ENCODE results near the gene JAML. TPM values are rescaled to one million over a fixed set of nuclear protein-coding genes. Genes with fewer than 3 reads are reported as not detected.

The JAML gene
- total and polyA plus RNA-seq, 2 experiments from 2014 or later: 0.56 to 1.0 TPM

DNA sequence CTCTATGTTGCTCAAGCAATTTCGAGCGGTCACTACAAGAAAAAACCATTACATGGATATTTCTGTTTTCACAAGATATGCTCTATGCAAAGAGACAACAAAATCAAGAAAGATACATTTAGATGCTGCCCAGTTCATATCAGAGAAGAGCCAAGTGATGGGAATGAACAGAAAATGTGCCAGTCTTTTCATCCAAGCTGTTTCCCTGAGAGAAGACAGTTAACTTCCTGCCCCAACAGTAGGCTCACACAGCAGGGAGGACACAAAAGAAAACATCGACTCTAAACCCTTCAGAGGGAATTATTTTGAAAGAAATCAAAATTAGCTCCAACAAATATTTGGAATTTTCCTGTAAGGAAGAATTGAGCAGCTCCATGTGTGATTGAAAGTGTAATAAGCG lies 11.6 kb downstream of the JAML start (continued):
- TF ChIP-seq, protein P1, sequence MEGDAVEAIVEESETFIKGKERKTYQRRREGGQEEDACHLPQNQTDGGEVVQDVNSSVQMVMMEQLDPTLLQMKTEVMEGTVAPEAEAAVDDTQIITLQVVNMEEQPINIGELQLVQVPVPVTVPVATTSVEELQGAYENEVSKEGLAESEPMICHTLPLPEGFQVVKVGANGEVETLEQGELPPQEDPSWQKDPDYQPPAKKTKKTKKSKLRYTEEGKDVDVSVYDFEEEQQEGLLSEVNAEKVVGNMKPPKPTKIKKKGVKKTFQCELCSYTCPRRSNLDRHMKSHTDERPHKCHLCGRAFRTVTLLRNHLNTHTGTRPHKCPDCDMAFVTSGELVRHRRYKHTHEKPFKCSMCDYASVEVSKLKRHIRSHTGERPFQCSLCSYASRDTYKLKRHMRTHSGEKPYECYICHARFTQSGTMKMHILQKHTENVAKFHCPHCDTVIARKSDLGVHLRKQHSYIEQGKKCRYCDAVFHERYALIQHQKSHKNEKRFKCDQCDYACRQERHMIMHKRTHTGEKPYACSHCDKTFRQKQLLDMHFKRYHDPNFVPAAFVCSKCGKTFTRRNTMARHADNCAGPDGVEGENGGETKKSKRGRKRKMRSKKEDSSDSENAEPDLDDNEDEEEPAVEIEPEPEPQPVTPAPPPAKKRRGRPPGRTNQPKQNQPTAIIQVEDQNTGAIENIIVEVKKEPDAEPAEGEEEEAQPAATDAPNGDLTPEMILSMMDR (conservative IDR thresholded peaks at IDR 0.05; ENCODE audit: low read depth in 2 of 2): no peak
- TF ChIP-seq JUNB (IDR thresholded peaks at IDR 0.05; ENCODE audit: unreplicated experiment): no peak
- TF ChIP-seq, protein P2, sequence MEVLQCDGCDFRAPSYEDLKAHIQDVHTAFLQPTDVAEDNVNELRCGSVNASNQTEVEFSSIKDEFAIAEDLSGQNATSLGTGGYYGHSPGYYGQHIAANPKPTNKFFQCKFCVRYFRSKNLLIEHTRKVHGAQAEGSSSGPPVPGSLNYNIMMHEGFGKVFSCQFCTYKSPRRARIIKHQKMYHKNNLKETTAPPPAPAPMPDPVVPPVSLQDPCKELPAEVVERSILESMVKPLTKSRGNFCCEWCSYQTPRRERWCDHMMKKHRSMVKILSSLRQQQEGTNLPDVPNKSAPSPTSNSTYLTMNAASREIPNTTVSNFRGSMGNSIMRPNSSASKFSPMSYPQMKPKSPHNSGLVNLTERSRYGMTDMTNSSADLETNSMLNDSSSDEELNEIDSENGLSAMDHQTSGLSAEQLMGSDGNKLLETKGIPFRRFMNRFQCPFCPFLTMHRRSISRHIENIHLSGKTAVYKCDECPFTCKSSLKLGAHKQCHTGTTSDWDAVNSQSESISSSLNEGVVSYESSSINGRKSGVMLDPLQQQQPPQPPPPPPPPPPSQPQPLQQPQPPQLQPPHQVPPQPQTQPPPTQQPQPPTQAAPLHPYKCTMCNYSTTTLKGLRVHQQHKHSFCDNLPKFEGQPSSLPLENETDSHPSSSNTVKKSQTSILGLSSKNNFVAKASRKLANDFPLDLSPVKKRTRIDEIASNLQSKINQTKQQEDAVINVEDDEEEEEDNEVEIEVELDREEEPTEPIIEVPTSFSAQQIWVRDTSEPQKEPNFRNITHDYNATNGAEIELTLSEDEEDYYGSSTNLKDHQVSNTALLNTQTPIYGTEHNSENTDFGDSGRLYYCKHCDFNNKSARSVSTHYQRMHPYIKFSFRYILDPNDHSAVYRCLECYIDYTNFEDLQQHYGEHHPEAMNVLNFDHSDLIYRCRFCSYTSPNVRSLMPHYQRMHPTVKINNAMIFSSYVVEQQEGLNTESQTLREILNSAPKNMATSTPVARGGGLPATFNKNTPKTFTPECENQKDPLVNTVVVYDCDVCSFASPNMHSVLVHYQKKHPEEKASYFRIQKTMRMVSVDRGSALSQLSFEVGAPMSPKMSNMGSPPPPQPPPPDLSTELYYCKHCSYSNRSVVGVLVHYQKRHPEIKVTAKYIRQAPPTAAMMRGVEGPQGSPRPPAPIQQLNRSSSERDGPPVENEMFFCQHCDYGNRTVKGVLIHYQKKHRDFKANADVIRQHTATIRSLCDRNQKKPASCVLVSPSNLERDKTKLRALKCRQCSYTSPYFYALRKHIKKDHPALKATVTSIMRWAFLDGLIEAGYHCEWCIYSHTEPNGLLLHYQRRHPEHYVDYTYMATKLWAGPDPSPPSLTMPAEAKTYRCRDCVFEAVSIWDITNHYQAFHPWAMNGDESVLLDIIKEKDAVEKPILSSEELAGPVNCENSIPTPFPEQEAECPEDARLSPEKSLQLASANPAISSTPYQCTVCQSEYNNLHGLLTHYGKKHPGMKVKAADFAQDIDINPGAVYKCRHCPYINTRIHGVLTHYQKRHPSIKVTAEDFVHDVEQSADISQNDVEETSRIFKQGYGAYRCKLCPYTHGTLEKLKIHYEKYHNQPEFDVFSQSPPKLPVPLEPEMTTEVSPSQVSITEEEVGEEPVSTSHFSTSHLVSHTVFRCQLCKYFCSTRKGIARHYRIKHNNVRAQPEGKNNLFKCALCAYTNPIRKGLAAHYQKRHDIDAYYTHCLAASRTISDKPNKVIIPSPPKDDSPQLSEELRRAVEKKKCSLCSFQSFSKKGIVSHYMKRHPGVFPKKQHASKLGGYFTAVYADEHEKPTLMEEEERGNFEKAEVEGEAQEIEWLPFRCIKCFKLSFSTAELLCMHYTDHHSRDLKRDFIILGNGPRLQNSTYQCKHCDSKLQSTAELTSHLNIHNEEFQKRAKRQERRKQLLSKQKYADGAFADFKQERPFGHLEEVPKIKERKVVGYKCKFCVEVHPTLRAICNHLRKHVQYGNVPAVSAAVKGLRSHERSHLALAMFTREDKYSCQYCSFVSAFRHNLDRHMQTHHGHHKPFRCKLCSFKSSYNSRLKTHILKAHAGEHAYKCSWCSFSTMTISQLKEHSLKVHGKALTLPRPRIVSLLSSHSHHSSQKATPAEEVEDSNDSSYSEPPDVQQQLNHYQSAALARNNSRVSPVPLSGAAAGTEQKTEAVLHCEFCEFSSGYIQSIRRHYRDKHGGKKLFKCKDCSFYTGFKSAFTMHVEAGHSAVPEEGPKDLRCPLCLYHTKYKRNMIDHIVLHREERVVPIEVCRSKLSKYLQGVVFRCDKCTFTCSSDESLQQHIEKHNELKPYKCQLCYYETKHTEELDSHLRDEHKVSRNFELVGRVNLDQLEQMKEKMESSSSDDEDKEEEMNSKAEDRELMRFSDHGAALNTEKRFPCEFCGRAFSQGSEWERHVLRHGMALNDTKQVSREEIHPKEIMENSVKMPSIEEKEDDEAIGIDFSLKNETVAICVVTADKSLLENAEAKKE (CRISPR knock-in tag; IDR thresholded peaks at IDR 0.05): no peak

DNA sequence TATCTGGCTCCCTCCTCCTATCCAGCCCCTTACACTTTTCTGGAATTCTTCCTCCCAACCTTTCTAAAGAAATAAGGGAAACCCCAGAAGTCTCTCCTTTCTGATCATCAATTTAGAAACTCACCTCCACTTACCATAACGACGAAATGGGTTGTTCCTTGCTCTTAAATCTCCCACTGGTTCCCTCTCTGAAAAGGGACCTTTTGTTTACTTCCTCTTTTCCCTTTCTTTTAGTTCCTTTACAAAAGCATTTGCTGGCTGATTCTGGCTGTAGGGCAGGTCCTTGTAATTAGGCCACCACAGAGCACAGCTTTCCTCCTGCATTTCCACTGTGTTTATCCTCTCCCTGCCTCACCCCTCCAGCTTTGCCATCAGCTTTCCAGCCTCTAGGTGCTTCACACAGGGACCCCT lies 12.0 kb downstream of the JAML start:
- H3K36me3 ChIP-seq (ENCODE audit: insufficient read depth): no peaks in the 10 kb centered on the region
- peak overlapping the region; percentile 12; the same call in 1 of the 2 replicates for H2AFZ ChIP-seq
- Mint-ChIP-seq H3K4me3 (no peak overlapping the region; the same call in 2 of the 3 replicates), H3K27me3 (ENCODE audit: insufficient read depth, low read depth, poor library complexity) (peaks cover 18% of the 10 kb centered on the region), H3K36me3 (ENCODE audit: low read depth) (no peaks in the 10 kb centered on the region), H3K9me3 (no peaks in the 10 kb centered on the region), H3K27ac (no peak overlapping the region), H3K4me1 (peaks cover 47% of the 10 kb centered on the region)
- H3K27me3 ChIP-seq (ENCODE audit: insufficient read depth): no peaks in the 10 kb centered on the region
- peak overlapping the region; percentile 40; the same call in 1 of the 2 replicates for H3K27ac ChIP-seq (ENCODE audit: low read depth)
- H3K9me2 ChIP-seq (ENCODE audit: insufficient read depth): peaks cover 4% of the 10 kb centered on the region; the same call in 1 of the 2 replicates
- no peak overlapping the region for H3K4me3 ChIP-seq
- DNase-seq (ENCODE audit: low spot score) (no peak), ATAC-seq (peak; percentile 23)
- H3K4me1 ChIP-seq (ENCODE audit: insufficient read depth): peaks cover 48% of the 10 kb centered on the region
- peak overlapping the region; percentile 65 for H3K4me2 ChIP-seq
- H4K20me1 ChIP-seq (replicated peaks; ENCODE audit: insufficient read depth): no peaks in the 10 kb centered on the region
- no peaks in the 10 kb centered on the region for H3F3A ChIP-seq (replicated peaks; ENCODE audit: low read depth)
- H3K79me2 ChIP-seq (replicated peaks; ENCODE audit: insufficient read depth): no peaks in the 10 kb centered on the region
- TF ChIP-seq POLR2AphosphoS5 (IDR thresholded peaks at IDR 0.05; ENCODE audit: low read depth): no peak
- TF ChIP-seq, protein P1 (conservative IDR thresholded peaks at IDR 0.05; ENCODE audit: low read depth in 2 of 2): no peak
- no peak for TF ChIP-seq STAT1 (IDR thresholded peaks at IDR 0.05; ENCODE audit: unreplicated experiment)
- TF ChIP-seq, protein P3, sequence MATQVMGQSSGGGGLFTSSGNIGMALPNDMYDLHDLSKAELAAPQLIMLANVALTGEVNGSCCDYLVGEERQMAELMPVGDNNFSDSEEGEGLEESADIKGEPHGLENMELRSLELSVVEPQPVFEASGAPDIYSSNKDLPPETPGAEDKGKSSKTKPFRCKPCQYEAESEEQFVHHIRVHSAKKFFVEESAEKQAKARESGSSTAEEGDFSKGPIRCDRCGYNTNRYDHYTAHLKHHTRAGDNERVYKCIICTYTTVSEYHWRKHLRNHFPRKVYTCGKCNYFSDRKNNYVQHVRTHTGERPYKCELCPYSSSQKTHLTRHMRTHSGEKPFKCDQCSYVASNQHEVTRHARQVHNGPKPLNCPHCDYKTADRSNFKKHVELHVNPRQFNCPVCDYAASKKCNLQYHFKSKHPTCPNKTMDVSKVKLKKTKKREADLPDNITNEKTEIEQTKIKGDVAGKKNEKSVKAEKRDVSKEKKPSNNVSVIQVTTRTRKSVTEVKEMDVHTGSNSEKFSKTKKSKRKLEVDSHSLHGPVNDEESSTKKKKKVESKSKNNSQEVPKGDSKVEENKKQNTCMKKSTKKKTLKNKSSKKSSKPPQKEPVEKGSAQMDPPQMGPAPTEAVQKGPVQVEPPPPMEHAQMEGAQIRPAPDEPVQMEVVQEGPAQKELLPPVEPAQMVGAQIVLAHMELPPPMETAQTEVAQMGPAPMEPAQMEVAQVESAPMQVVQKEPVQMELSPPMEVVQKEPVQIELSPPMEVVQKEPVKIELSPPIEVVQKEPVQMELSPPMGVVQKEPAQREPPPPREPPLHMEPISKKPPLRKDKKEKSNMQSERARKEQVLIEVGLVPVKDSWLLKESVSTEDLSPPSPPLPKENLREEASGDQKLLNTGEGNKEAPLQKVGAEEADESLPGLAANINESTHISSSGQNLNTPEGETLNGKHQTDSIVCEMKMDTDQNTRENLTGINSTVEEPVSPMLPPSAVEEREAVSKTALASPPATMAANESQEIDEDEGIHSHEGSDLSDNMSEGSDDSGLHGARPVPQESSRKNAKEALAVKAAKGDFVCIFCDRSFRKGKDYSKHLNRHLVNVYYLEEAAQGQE (IDR thresholded peaks at IDR 0.05; ENCODE audit: unreplicated experiment): no peak
- TF ChIP-seq JUNB (IDR thresholded peaks at IDR 0.05; ENCODE audit: unreplicated experiment): no peak
- no peak for TF ChIP-seq ZNF114 (CRISPR knock-in tag; IDR thresholded peaks at IDR 0.05)
- no peak for TF ChIP-seq ZNF331 (CRISPR knock-in tag; IDR thresholded peaks at IDR 0.05; ENCODE audit: low read depth)
- TF ChIP-seq EZH2phosphoT487 (IDR thresholded peaks at IDR 0.05; ENCODE audit: unreplicated experiment): no peak
- TF ChIP-seq, protein P4, sequence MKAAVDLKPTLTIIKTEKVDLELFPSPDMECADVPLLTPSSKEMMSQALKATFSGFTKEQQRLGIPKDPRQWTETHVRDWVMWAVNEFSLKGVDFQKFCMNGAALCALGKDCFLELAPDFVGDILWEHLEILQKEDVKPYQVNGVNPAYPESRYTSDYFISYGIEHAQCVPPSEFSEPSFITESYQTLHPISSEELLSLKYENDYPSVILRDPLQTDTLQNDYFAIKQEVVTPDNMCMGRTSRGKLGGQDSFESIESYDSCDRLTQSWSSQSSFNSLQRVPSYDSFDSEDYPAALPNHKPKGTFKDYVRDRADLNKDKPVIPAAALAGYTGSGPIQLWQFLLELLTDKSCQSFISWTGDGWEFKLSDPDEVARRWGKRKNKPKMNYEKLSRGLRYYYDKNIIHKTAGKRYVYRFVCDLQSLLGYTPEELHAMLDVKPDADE (IDR thresholded peaks at IDR 0.05): no peak
